Measurements from ENCODE around the gene RDM1. TPM values are rescaled to one million over a fixed set of nuclear protein-coding genes. Genes with fewer than 3 reads are reported as not detected.

The RDM1 gene
- total RNA-seq, 3 donors from 2014 or later = not detected

- H3K27me3 ChIP-seq = peaks cover 0 to under 1% of the 10 kb centered on the region in 2 donors
- intact Hi-C loops (cut with DNase I; ENCODE audit: low total_unique reads) = no loop called here
- no peak for DNase-seq (ENCODE audit: low spot score in 2 of 2)
- no peaks in the 10 kb centered on the region for H3K4me1 ChIP-seq
- H3K4me3 ChIP-seq = no peak overlapping the region
- H3K9me3 ChIP-seq = no peaks in the 10 kb centered on the region
- TF ChIP-seq POLR2AphosphoS5 (IDR thresholded peaks at IDR 0.05) (no peak), POLR2A (IDR thresholded peaks at IDR 0.05) (no peak), CTCF (IDR thresholded peaks at IDR 0.05) (no peak)
- no peak overlapping the region for H3K27ac ChIP-seq
- no peaks in the 10 kb centered on the region for H3K36me3 ChIP-seq
Measured at GRCh38 chr17:35963663-35964062, 33.1 kb upstream of the RDM1 start.

- DNase-seq (ENCODE audit: low spot score in 2 of 2) = no peak
- TF ChIP-seq CTCF (IDR thresholded peaks at IDR 0.05) (no peak), POLR2AphosphoS5 (IDR thresholded peaks at IDR 0.05) (no peak), POLR2A (IDR thresholded peaks at IDR 0.05) (no peak)
- Histone ChIP-seq H3K4me1 (no peaks in the 10 kb centered on the region), H3K36me3 (no peaks in the 10 kb centered on the region), H3K27ac (no peak overlapping the region), H3K9me3 (no peaks in the 10 kb centered on the region), H3K4me3 (no peak overlapping the region), H3K27me3 (peaks cover 0 to 4% of the 10 kb centered on the region in 2 donors)
- intact Hi-C loops (cut with DNase I; ENCODE audit: low total_unique reads) = loop anchor here (2.0 kb wide), 1 partner anchor 61 kb away; no protein-coding TSS in a partner anchor
Measured at GRCh38 chr17:35953720-35954119, 23.1 kb upstream of the RDM1 start.

- TF ChIP-seq POLR2A (IDR thresholded peaks at IDR 0.05) (no peak), POLR2AphosphoS5 (IDR thresholded peaks at IDR 0.05) (no peak), CTCF (IDR thresholded peaks at IDR 0.05) (no peak)
- Histone ChIP-seq H3K4me1 (no peaks in the 10 kb centered on the region), H3K9me3 (no peaks in the 10 kb centered on the region), H3K27ac (no peak overlapping the region), H3K36me3 (no peaks in the 10 kb centered on the region), H3K27me3 (no peaks in the 10 kb centered on the region), H3K4me3 (no peak overlapping the region)
- intact Hi-C loops (cut with DNase I; ENCODE audit: low total_unique reads) = no loop called here
- DNase-seq (ENCODE audit: low spot score in 2 of 2) = no peak
Measured at GRCh38 chr17:35949401-35949800, 18.8 kb upstream of the RDM1 start.

GRCh38 chr17:35948092-35948491 is 17.5 kb upstream of the RDM1 start:
- no peak for DNase-seq (ENCODE audit: low spot score in 2 of 2)
- H3K27me3 ChIP-seq = no peaks in the 10 kb centered on the region
- no peak overlapping the region for H3K4me3 ChIP-seq
- no peaks in the 10 kb centered on the region for H3K36me3 ChIP-seq
- H3K27ac ChIP-seq = no peak overlapping the region
- TF ChIP-seq CTCF (IDR thresholded peaks at IDR 0.05) = no peak
- TF ChIP-seq POLR2AphosphoS5 (IDR thresholded peaks at IDR 0.05) = no peak
- no peak for TF ChIP-seq POLR2A (IDR thresholded peaks at IDR 0.05)
- H3K4me1 ChIP-seq = no peaks in the 10 kb centered on the region
- intact Hi-C loops (cut with DNase I; ENCODE audit: low total_unique reads) = no loop called here
- no peaks in the 10 kb centered on the region for H3K9me3 ChIP-seq

- no peak overlapping the region for H3K27ac ChIP-seq
- H3K9me3 ChIP-seq = no peaks in the 10 kb centered on the region
- TF ChIP-seq CTCF (IDR thresholded peaks at IDR 0.05) = peak in 2 of 3 donors; percentile 49 to 61
- TF ChIP-seq POLR2AphosphoS5 (IDR thresholded peaks at IDR 0.05) = no peak
- TF ChIP-seq POLR2A (IDR thresholded peaks at IDR 0.05) = no peak
- no peak for DNase-seq (ENCODE audit: low spot score in 2 of 2)
- H3K4me3 ChIP-seq = peak overlapping the region in 2 of 3 donors; percentile 43 to 62
- no peaks in the 10 kb centered on the region for H3K36me3 ChIP-seq
- H3K27me3 ChIP-seq = no peaks in the 10 kb centered on the region
- intact Hi-C loops (cut with DNase I; ENCODE audit: low total_unique reads) = no loop called here
- no peaks in the 10 kb centered on the region for H3K4me1 ChIP-seq
Measured at GRCh38 chr17:35947156-35947585, 16.6 kb upstream of the RDM1 start.

All from breast epithelium (tissue), 4 donors.